ENCODE results near the gene SMPD4.
"Not testable (repeated sequence)": the region's sequence is repeated elsewhere in the genome, so short reads cannot be mapped to it uniquely, and the experiment has no call there.

GRCh38 chr2:130159376-130159775, 22.0 kb downstream of the SMPD4 start:
- TF ChIP-seq EZH2 (IDR thresholded peaks at IDR 0.05; ENCODE audit: borderline replicate concordance, insufficient read depth, low read length, poor library complexity, severe bottlenecking); CTCF (IDR thresholded peaks at IDR 0.05; ENCODE audit: poor library complexity, severe bottlenecking); EP300 (conservative IDR thresholded peaks at IDR 0.05; ENCODE audit: poor library complexity, severe bottlenecking); POLR2AphosphoS5 (IDR thresholded peaks at IDR 0.05); REST (IDR thresholded peaks at IDR 0.05; ENCODE audit: borderline replicate concordance): not testable (repeated sequence)

Data from neural cell (in vitro differentiated cells).